Measurements from ENCODE around the gene DUSP22. TPM values are rescaled to one million over a fixed set of nuclear protein-coding genes. Genes with fewer than 3 reads are reported as not detected.

The DUSP22 gene
- total RNA-seq, 2 donors from 2014 or later, result 23.3 to 27.4 TPM

GRCh38 chr6:259901-260508 is 32.3 kb upstream of the DUSP22 start:
- peak overlapping the region; percentile 11 for H3K4me3 Mint-ChIP-seq
- no peaks in the 10 kb centered on the region for H3K27me3 Mint-ChIP-seq
- no peak overlapping the region for H3K27ac Mint-ChIP-seq
- H3K36me3 Mint-ChIP-seq (ENCODE audit: low read depth), result no peaks in the 10 kb centered on the region
- H3K4me1 Mint-ChIP-seq, result peaks cover 11% of the 10 kb centered on the region
- peaks cover 13% of the 10 kb centered on the region for H3K9me3 Mint-ChIP-seq
- ATAC-seq (replicated peaks), result peak; percentile 43

GRCh38 chr6:264626-265025 is 27.7 kb upstream of the DUSP22 start:
- Mint-ChIP-seq H3K4me1 (peaks cover 11% of the 10 kb centered on the region), H3K9me3 (peaks cover 12% of the 10 kb centered on the region), H3K36me3 (ENCODE audit: low read depth) (no peaks in the 10 kb centered on the region), H3K27me3 (no peaks in the 10 kb centered on the region), H3K4me3 (no peak overlapping the region), H3K27ac (no peak overlapping the region)
- ATAC-seq (replicated peaks), result no peak

- Mint-ChIP-seq H3K4me1 (peaks cover 10% of the 10 kb centered on the region), H3K4me3 (no peak overlapping the region), H3K27ac (no peak overlapping the region), H3K27me3 (no peaks in the 10 kb centered on the region), H3K36me3 (ENCODE audit: low read depth) (no peaks in the 10 kb centered on the region), H3K9me3 (peaks cover 14% of the 10 kb centered on the region)
- ATAC-seq (replicated peaks), result no peak
Observed at GRCh38 chr6:268394-268935, 23.8 kb upstream of the DUSP22 start.

GRCh38 chr6:273551-274058 is 18.7 kb upstream of the DUSP22 start:
- Mint-ChIP-seq H3K4me1 (peaks cover 4% of the 10 kb centered on the region), H3K4me3 (no peak overlapping the region), H3K9me3 (peaks cover 11% of the 10 kb centered on the region), H3K27me3 (no peaks in the 10 kb centered on the region), H3K36me3 (ENCODE audit: low read depth) (no peaks in the 10 kb centered on the region), H3K27ac (no peak overlapping the region)
- ATAC-seq (replicated peaks), result no peak

DNA sequence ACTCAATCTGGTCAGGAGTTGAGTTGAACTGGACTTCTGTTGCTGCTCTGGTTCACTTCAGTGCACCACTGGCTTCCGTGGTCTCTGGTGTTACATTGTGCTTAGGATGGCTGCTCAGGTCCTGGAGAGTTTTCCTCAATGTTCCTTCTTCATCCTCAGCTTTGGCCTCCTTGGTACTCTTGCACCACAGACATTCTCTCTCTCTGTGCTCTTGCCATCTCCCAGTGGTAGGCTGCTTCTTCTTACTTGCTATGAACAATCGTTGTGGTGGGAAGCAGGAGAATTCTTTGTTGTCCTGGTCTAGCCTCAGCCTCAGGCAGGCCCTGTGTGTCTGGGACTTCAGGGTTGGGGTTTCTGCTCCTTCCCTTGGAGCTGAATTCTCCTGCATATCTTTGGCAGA is 14.5 kb upstream of the DUSP22 start:
- H3K27ac Mint-ChIP-seq, result no peak overlapping the region
- ATAC-seq (replicated peaks), result no peak
- H3K4me3 Mint-ChIP-seq, result no peak overlapping the region
- peaks cover 7% of the 10 kb centered on the region for H3K9me3 Mint-ChIP-seq
- no peaks in the 10 kb centered on the region for H3K27me3 Mint-ChIP-seq
- H3K36me3 Mint-ChIP-seq (ENCODE audit: low read depth), result no peaks in the 10 kb centered on the region
- no peaks in the 10 kb centered on the region for H3K4me1 Mint-ChIP-seq

DNA sequence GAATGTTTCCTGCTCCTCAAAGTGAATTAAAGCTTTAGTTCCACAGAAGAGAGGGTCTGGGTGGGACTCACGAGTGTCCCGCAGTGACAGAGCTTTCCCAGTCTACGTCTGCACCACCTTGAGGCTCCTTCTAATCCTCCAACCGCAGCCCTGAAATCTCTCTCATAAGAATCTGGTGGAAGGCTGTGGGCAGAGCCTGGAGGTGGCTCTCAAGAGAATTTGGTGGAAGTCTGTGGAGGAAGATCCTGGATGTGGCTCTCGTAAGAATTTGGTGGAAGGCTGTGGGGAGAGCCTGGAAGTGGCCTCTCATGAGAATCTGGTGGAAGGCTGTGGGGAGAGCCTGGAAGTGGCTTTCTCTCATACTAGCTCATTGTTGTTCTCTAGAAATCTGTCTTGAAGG is 13.8 kb upstream of the DUSP22 start:
- no peaks in the 10 kb centered on the region for H3K27me3 Mint-ChIP-seq
- no peak overlapping the region for H3K4me3 Mint-ChIP-seq
- ATAC-seq (replicated peaks), result no peak
- H3K27ac Mint-ChIP-seq, result no peak overlapping the region
- H3K4me1 Mint-ChIP-seq, result no peaks in the 10 kb centered on the region
- no peaks in the 10 kb centered on the region for H3K36me3 Mint-ChIP-seq (ENCODE audit: low read depth)
- H3K9me3 Mint-ChIP-seq, result peaks cover 7% of the 10 kb centered on the region

DNA sequence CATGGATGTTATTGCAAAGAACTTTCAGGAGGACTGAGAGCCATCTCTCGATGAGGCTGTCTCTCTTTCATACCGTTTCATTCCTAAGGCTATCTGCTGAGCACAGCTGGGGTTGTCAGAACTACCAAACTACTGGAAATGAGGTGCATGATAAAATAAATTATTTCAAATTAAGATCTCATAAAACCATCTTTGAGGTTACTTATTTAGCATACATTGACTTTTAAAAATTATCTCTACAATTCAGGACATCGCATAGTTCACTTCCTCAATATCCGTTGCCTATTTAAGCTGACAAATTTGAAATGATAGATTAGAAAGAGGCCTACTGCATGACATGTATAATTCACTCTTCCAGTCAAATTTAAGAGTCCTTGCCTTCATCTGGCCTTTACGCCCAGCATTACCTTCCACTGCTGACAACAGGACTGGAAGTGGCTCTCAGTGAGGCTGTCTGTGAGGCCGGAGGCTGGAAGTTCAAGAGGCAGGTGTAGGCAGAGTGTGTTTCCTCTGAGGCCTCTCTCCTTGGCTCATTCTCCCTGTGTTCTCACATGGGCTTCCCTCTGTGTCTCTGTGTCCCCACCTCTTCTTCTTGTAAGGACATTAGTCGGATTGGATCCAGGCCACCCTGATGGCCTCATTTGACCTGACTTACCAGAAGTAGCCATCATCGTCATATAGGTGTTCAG is 12.8 kb upstream of the DUSP22 start:
- H3K4me3 Mint-ChIP-seq, result no peak overlapping the region
- ATAC-seq (replicated peaks), result no peak
- H3K36me3 Mint-ChIP-seq (ENCODE audit: low read depth), result no peaks in the 10 kb centered on the region
- no peak overlapping the region for H3K27ac Mint-ChIP-seq
- peaks cover 7% of the 10 kb centered on the region for H3K9me3 Mint-ChIP-seq
- no peaks in the 10 kb centered on the region for H3K4me1 Mint-ChIP-seq
- no peaks in the 10 kb centered on the region for H3K27me3 Mint-ChIP-seq

GRCh38 chr6:280775-281468 is 11.4 kb upstream of the DUSP22 start:
- Mint-ChIP-seq H3K36me3 (ENCODE audit: low read depth) (no peaks in the 10 kb centered on the region), H3K27ac (no peak overlapping the region), H3K4me1 (no peaks in the 10 kb centered on the region), H3K4me3 (no peak overlapping the region), H3K27me3 (no peaks in the 10 kb centered on the region), H3K9me3 (peaks cover 7% of the 10 kb centered on the region)
- no peak for ATAC-seq (replicated peaks)

GRCh38 chr6:281469-282103 is 10.7 kb upstream of the DUSP22 start:
- H3K36me3 Mint-ChIP-seq (ENCODE audit: low read depth), result no peaks in the 10 kb centered on the region
- no peak for ATAC-seq (replicated peaks)

DNA sequence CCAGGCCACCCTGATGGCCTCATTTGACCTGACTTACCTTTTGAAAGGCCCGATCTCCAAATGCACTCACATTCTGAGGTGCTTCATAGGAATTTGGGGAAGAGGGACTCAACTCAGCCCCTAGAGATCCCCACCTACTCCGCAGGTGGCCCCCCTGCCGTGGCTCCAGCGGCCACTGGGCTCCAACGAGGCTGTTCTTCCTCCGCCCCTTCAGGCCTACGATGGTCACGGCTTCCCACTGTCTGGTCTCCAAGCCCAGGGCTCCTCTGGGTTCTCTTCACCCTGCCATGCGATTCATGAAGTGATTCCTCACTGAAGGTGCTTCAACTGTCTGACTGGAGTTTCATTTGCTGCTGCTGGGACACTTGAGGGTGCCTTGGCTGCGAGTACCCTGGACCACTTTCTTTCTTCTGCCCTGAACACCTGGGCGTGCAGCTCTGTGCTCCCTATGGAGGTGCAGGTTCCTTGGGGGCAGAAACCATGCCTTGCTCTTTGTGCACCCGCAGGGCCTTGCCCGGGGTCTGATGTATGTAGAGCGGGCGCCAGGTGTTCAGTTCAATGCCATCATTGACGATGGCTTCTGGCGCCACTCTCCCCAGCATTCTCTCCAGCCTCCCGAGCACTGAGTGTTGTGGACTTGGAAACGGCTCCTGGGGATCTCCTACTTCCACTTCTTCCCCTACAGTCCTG is 10.0 kb upstream of the DUSP22 start:
- Mint-ChIP-seq H3K9me3 (peaks cover 7% of the 10 kb centered on the region), H3K4me1 (no peaks in the 10 kb centered on the region), H3K27me3 (no peaks in the 10 kb centered on the region), H3K4me3 (no peak overlapping the region), H3K36me3 (ENCODE audit: low read depth) (no peaks in the 10 kb centered on the region), H3K27ac (no peak overlapping the region)
- no peak for ATAC-seq (replicated peaks)

More at GRCh38 chr6:281469-282103, 10.7 kb upstream of the DUSP22 start:
- Mint-ChIP-seq H3K27me3 (no peaks in the 10 kb centered on the region), H3K4me3 (no peak overlapping the region), H3K4me1 (no peaks in the 10 kb centered on the region), H3K9me3 (peaks cover 7% of the 10 kb centered on the region), H3K27ac (no peak overlapping the region)

GRCh38 chr6:282867-283416 is 9.3 kb upstream of the DUSP22 start:
- ATAC-seq (replicated peaks), result no peak

DNA sequence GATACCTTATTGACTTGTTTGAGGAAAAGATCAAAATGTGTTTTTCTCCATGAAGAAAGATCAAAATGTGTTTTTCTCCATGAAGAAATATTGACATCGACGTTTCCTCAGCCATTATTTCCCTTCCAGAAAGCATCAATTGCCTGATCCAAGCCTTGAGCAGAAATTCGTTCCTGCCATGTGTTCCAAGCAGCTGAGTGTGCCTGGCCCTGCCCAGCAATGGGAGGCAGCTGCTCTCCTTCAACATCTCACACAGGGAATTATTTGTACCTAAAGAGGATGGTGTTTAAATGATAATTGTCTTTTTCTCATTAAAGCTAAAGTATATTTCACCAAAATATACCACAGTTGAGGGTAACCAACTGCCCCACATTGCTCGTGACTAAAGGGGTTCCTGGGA is 7.8 kb upstream of the DUSP22 start:
- H3K9me3 Mint-ChIP-seq, result peaks cover 4% of the 10 kb centered on the region
- no peaks in the 10 kb centered on the region for H3K36me3 Mint-ChIP-seq (ENCODE audit: low read depth)
- H3K4me1 Mint-ChIP-seq, result no peaks in the 10 kb centered on the region
- H3K27ac Mint-ChIP-seq, result no peak overlapping the region
- H3K27me3 Mint-ChIP-seq, result no peaks in the 10 kb centered on the region
- no peak for ATAC-seq (replicated peaks)
- H3K4me3 Mint-ChIP-seq, result no peak overlapping the region

More at GRCh38 chr6:282867-283416, 9.3 kb upstream of the DUSP22 start:
- no peak overlapping the region for H3K27ac Mint-ChIP-seq
- no peaks in the 10 kb centered on the region for H3K27me3 Mint-ChIP-seq
- H3K4me3 Mint-ChIP-seq, result no peak overlapping the region
- no peaks in the 10 kb centered on the region for H3K4me1 Mint-ChIP-seq
- peaks cover 4% of the 10 kb centered on the region for H3K9me3 Mint-ChIP-seq
- H3K36me3 Mint-ChIP-seq (ENCODE audit: low read depth), result no peaks in the 10 kb centered on the region

DNA sequence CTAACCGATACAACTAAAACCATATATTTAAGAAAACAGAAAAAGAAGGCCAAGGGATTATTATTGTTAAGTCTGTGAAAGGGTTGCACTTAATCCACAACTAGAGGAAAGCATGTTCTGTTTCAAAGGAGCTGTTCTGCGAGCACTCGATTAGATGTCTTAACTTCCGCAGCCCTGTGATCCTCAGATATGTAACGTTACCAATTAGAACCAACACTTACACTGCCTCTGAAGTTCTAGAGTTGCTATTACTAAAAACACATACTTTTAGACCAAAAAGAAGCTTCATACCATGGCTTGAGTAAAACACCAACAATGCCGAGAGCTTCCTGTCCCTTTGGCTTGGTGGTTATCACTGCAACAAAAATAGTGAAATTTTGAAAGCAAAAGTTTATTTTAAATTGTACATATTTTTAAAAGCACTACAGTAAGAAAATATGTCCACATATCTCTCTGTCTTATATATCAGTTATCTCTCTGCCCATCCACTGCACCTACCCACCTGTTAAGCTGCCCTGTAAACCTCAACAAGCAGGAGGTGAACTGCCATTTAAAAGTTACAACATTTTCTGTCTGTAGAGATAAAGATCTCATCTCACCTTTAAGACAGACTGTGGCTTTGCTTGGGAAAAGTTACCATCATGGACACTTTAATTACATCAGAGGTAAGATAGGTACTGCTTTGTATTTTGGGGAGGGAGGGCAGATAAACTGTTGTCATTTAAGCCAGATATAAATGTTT is 7.1 kb upstream of the DUSP22 start:
- H3K27ac Mint-ChIP-seq, result no peak overlapping the region

More for the DNA sequence above, 7.1 kb upstream of the DUSP22 start:
- no peak overlapping the region for H3K4me3 Mint-ChIP-seq
- H3K36me3 Mint-ChIP-seq (ENCODE audit: low read depth), result no peaks in the 10 kb centered on the region
- H3K9me3 Mint-ChIP-seq, result peaks cover 4% of the 10 kb centered on the region
- H3K27me3 Mint-ChIP-seq, result no peaks in the 10 kb centered on the region
- ATAC-seq (replicated peaks), result no peak
- no peaks in the 10 kb centered on the region for H3K4me1 Mint-ChIP-seq

Data from activated T-helper 17 cell treated with anti-CD3 and anti-CD28 coated beads, Interleukin-2, amount 50 U/mL, for 72 hours (primary cell).